ENCODE results near the gene HAGHL.

Gene HAGHL, protein sequence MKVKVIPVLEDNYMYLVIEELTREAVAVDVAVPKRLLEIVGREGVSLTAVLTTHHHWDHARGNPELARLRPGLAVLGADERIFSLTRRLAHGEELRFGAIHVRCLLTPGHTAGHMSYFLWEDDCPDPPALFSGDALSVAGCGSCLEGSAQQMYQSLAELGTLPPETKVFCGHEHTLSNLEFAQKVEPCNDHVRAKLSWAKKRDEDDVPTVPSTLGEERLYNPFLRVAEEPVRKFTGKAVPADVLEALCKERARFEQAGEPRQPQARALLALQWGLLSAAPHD

GRCh38 chr16:726438-727290, at the start of gene HAGHL, which contains the start of gene CCDC78:
HAGHL (plus strand) TSS chr16:727106; CDS start chr16:727510, 404 bp downstream.
CCDC78 (minus strand) TSS chr16:726443; CDS start chr16:726367, 76 bp downstream.
- DNase-seq = peak; percentile 63

- no peak for DNase-seq
These were observed 49.4 kb upstream of the HAGHL start for GRCh38 chr16:677316-678190.

GRCh38 chr16:678209-678857, 48.6 kb upstream of the HAGHL start:
- DNase-seq = no peak

DNA sequence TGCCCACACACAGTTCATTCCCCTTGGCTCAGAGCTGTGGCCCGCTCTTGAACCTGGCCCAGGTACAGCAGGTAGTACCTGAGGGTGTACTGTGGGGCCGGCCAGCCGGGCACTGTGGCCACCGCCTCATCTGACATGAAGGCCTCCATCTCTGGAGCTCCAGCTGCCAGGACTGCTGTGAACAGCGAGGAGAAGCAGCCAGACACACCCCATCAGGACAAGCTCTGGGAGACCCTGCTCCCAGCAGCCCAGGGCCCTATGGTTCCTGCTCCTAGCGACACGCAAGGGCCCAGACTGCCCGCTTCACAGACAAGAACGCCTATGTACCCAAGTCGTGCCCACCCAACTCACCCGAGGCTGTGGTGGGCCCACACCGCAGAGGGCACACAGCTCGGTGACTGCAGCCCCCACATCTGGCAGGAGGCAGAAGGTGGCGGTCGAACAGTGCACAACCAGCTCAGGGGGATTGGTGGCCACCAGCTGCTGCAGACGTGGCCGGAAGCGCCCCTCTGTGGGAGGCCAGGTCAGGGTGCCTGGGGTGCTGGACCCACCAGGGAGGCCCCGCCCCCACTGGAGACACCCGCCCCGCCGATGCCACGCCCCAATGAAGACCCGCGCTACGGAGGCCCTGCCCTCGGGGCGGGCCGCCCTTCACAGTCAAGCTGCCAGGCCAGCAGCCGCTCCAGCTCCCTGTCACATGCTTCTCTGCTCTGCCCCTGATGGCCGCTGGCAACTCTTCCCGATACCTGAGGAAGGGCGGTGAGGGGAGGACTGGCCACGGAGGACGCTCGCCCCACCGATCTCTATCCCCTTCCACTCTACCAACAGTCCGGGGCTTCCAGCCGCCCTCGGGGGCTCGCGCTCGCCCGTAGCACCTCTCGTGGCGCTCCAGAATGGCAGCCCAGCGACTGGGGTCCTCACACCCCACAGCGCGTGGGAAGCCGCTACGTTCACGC, 47.8 kb upstream of the HAGHL start:
- DNase-seq = peak; percentile 51

GRCh38 chr16:679814-680624, 46.9 kb upstream of the HAGHL start, which contains the start of gene STUB1:
STUB1 (plus strand) TSS chr16:680410; CDS start chr16:680526, 116 bp downstream.
- DNase-seq = peak; percentile 91

- no peak for DNase-seq
These were observed 46.3 kb upstream of the HAGHL start for GRCh38 chr16:680625-680945.

DNA sequence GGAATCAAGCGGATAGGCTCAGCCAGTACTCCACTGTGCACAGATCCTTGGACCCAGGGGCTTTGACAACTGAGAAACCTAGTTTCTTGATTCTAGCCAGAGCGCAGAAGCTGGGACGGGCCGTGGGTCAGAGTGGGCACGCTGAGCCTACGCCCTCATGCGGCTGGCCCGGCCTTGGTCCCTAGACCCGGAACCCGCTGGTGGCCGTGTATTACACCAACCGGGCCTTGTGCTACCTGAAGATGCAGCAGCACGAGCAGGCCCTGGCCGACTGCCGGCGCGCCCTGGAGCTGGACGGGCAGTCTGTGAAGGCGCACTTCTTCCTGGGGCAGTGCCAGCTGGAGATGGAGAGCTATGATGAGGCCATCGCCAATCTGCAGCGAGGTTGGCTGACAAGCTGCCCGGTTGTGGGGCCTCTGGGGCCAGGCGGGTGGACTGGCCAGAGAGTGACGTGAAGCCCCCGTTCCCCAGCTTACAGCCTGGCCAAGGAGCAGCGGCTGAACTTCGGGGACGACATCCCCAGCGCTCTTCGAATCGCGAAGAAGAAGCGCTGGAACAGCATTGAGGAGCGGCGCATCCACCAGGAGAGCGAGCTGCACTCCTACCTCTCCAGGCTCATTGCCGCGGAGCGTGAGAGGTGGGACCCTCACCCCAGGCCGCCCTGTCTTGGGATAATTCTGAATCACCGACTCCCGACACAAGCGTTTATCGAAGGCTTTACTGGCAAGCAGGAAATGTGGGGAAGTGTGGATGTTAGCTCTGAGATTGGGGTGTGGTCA, 45.8 kb upstream of the HAGHL start:
- DNase-seq = no peak

- no peak for DNase-seq
These were observed 45.0 kb upstream of the HAGHL start for GRCh38 chr16:681746-682427.

GRCh38 chr16:682493-683395, 44.2 kb upstream of the HAGHL start:
- no peak for DNase-seq

DNA sequence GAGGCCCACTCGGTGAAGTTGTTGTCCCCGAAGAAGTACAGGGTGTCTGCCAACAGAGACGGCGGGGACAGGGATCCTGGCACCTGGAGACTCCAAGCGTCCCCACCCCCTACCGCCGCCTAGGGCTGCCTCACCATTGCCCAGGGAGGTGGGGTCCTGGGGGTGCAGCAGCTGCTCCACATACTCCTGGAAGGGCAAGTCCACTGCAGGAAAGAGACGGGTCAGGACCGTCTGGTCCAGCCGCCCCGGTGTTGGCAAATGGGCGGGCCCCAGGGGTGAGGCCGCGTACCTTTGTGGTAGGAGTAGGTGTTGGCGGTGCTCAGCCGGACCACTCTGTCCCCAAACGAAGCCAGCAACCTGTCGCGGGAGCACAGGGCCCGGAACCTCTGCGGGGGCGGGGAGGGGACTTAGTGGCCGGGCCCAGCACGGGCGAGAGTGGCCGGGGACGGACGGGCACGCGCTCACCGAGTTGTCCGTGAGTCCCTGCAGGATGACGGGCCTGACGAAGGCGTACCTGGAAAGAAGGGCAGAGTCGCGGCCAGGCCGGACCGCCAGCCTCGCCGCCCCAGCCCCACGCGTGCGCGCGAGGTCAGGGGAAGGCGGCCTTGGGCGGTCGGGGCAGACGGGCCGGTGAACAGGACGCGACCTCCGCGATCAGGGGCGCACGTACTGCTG, 43.4 kb upstream of the HAGHL start:
- no peak for DNase-seq

GRCh38 chr16:684071-684794, 42.7 kb upstream of the HAGHL start, which contains the start of gene JMJD8:
JMJD8 (minus strand) TSS chr16:684334; CDS start chr16:684319, 15 bp downstream.
- DNase-seq = peak; percentile 99

DNA sequence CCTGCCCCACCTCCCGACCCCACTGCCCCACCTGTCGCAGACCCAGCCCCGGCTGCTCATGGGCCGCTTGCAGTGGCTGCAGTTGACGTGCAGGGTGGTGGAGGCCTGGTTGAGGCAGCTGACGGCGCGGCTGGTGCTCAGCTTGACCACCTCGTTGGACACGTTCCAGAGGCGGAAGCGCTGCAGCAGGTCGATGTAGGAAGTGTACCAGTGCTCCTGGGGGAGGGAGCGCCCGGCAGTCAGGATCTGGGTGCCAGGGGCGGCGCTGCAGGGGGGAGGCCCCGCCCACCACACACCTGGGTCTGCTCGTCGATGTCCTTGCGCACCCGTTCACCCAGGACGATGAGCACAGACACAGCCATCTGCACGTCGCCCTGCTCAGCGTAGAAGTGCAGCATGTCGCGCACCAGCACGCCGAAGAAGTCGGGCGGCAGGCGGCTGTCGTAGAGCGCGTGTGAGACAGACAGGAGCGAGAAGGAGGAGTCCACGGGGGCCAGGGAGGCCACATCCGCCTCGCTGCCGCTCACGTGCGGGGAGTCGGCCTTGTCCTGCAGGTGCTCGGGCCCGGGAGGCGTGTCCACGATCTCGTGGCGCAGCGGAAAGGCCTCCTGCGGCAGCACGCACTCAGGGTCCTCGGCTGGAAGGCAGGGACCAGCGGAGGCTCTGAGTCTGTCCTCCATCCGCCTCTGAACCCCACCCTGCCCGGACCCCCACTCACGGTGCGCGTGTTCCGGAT, 41.8 kb upstream of the HAGHL start:
- no peak for DNase-seq

GRCh38 chr16:685967-686366, 40.9 kb upstream of the HAGHL start:
- no peak for DNase-seq

GRCh38 chr16:686459-687260, 40.2 kb upstream of the HAGHL start:
- no peak for DNase-seq

GRCh38 chr16:687499-687898, 39.4 kb upstream of the HAGHL start:
- no peak for DNase-seq
